ENCODE data around the gene MRPL11. TPM values are rescaled to one million over a fixed set of nuclear protein-coding genes. Genes with fewer than 3 reads are reported as not detected.

MRPL11 gene
- polyA plus RNA-seq, 1 donor (not counting 4 experiments of a cell fraction or from before 2014, with no cell fraction given) = 51.7 TPM

GRCh38 chr11:66467756-66468155, 29.1 kb upstream of the MRPL11 start:
- dilution Hi-C loops (cut with MboI; ENCODE audit: extremely low pct_ligation_motif_present, low sequenced_read_pairs) = no loop called here
- FAIRE-seq (no peak), DNase-seq (ENCODE audit: low read depth, low spot score) (no peak)
- Histone ChIP-seq H3K79me2 (ENCODE audit: control insufficient read depth, insufficient read depth, low read length) (no peaks in the 10 kb centered on the region), H3K4me1 (ENCODE audit: control insufficient read depth, extremely low read depth, insufficient read depth, low read length) (peaks cover 7% of the 10 kb centered on the region), H3K36me3 (ENCODE audit: control insufficient read depth in 2 of 2, extremely low read depth in 1 of 2, insufficient read depth in 2 of 2, low read length in 2 of 2) (peaks cover 2 to 13% of the 10 kb centered on the region in 2 experiments), H3K9ac (ENCODE audit: control insufficient read depth, extremely low read depth, insufficient read depth, low read length) (peak overlapping the region; percentile 73), H3K27me3 (ENCODE audit: control insufficient read depth, extremely low read depth, insufficient read depth, low read length) (no peaks in the 10 kb centered on the region), H2AFZ (ENCODE audit: control insufficient read depth, low read length) (no peak overlapping the region), H3K9me3 (ENCODE audit: control insufficient read depth, low read depth, low read length) (no peaks in the 10 kb centered on the region), H3K4me2 (ENCODE audit: control insufficient read depth, extremely low read depth, insufficient read depth, low read depth, low read length) (peak overlapping the region; percentile 90), H3K27ac (ENCODE audit: control insufficient read depth, insufficient read depth, low read length) (no peak overlapping the region), H3K9me1 (ENCODE audit: control insufficient read depth, extremely low read depth, insufficient read depth, low read length) (no peaks in the 10 kb centered on the region), H4K20me1 (ENCODE audit: control insufficient read depth, extremely low read depth, insufficient read depth, low read length) (no peaks in the 10 kb centered on the region), H3K4me3 (ENCODE audit: control insufficient read depth in 2 of 3, extremely low read depth in 1 of 3, insufficient read depth in 2 of 3, low read depth in 1 of 3, low read length in 3 of 3) (peak overlapping the region; percentile 52 to 83 (median 73))
- TF ChIP-seq EZH2 (IDR thresholded peaks at IDR 0.05; ENCODE audit: low read length) = no peak
- TF ChIP-seq CTCF (optimal IDR thresholded peaks at IDR 0.05 in 1 of 3, IDR thresholded peaks at IDR 0.05 in 1 of 3, conservative IDR thresholded peaks at IDR 0.05 in 1 of 3; ENCODE audit: extremely low read depth in 1 of 3, insufficient read depth in 2 of 3, low read length in 3 of 3) = no peak

GRCh38 chr11:66467034-66467659, 28.5 kb upstream of the MRPL11 start:
- TF ChIP-seq CTCF (optimal IDR thresholded peaks at IDR 0.05 in 1 of 3, IDR thresholded peaks at IDR 0.05 in 1 of 3, conservative IDR thresholded peaks at IDR 0.05 in 1 of 3; ENCODE audit: extremely low read depth in 1 of 3, insufficient read depth in 2 of 3, low read length in 3 of 3) = peak in 2 of 3 experiments; percentile 14 to 38
- no peak for TF ChIP-seq EZH2 (IDR thresholded peaks at IDR 0.05; ENCODE audit: low read length)
- no peaks in the 10 kb centered on the region for H3K9me1 ChIP-seq (ENCODE audit: control insufficient read depth, extremely low read depth, insufficient read depth, low read length)
- H3K27me3 ChIP-seq (ENCODE audit: control insufficient read depth, extremely low read depth, insufficient read depth, low read length) = no peaks in the 10 kb centered on the region
- peak overlapping the region; percentile 73 for H3K9ac ChIP-seq (ENCODE audit: control insufficient read depth, extremely low read depth, insufficient read depth, low read length)
- dilution Hi-C loops (cut with MboI; ENCODE audit: extremely low pct_ligation_motif_present, low sequenced_read_pairs) = no loop called here
- H3K9me3 ChIP-seq (ENCODE audit: control insufficient read depth, low read depth, low read length) = no peaks in the 10 kb centered on the region
- no peak for FAIRE-seq
- H3K4me3 ChIP-seq (ENCODE audit: control insufficient read depth in 2 of 3, extremely low read depth in 1 of 3, insufficient read depth in 2 of 3, low read depth in 1 of 3, low read length in 3 of 3) = peak overlapping the region; percentile 52 to 83 (median 73)
- no peak overlapping the region for H3K27ac ChIP-seq (ENCODE audit: control insufficient read depth, insufficient read depth, low read length)
- no peaks in the 10 kb centered on the region for H3K79me2 ChIP-seq (ENCODE audit: control insufficient read depth, insufficient read depth, low read length)
- H3K4me2 ChIP-seq (ENCODE audit: control insufficient read depth, extremely low read depth, insufficient read depth, low read depth, low read length) = peak overlapping the region; percentile 90
- peaks cover 0 to 9% of the 10 kb centered on the region in 2 experiments for H3K36me3 ChIP-seq (ENCODE audit: control insufficient read depth in 2 of 2, extremely low read depth in 1 of 2, insufficient read depth in 2 of 2, low read length in 2 of 2)
- peak overlapping the region; percentile 30 for H2AFZ ChIP-seq (ENCODE audit: control insufficient read depth, low read length)
- DNase-seq (ENCODE audit: low read depth, low spot score) = no peak
- H3K4me1 ChIP-seq (ENCODE audit: control insufficient read depth, extremely low read depth, insufficient read depth, low read length) = peaks cover 7% of the 10 kb centered on the region
- H4K20me1 ChIP-seq (ENCODE audit: control insufficient read depth, extremely low read depth, insufficient read depth, low read length) = no peaks in the 10 kb centered on the region
